Measurements from ENCODE around the gene LEMD1. TPM values are rescaled to one million over a fixed set of nuclear protein-coding genes. Genes with fewer than 3 reads are reported as not detected.
A peak's percentile ranks its signal among the peaks of the same experiment; 100 is the strongest.

LEMD1 gene, protein sequence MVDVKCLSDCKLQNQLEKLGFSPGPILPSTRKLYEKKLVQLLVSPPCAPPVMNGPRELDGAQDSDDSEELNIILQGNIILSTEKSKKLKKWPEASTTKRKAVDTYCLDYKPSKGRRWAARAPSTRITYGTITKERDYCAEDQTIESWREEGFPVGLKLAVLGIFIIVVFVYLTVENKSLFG
- total RNA-seq = not detected

DNA sequence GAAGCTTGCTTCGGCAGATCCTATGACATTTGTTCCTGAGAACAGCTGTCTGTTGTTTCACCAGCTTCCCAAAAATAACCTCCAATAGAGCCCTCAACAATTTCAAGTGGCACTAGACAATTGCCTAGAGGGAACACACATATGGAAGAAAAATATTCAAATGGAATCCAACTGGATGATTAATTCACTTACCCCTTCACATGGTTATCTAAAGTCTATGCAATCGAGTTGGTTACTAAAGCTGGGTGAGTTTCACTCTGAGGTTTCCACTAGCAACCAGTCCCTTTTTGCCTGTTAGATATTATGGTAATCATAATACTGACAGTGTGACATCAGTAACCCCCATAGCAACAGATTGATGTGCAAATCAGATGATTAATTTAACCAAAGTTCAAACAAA lies at the start of gene LEMD1:
Gene LEMD1 (minus strand): TSS at position 259 of the 400 bp plus-strand sequence. CDS start 1,520 bp downstream, outside the sequence.
- DNase-seq = peak; percentile 69

DNA sequence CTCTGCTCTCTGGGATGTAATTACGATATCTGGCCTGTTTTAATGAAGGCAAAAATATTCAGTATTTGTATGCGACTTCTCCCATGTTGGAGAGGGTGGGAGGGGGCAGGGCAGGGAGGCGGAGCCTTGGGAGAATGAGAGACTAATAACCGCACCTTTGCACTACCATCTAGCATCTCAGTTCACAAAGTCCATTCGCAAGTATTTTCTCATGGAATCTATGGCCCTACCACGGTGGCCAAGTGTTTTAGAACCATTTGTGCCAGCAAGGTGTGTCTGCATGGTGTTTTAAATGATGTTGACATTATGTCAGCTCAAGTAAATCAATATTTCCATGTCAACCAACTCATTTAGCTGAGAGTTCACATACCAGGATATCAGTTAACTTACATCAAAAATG lies 48.3 kb upstream of the LEMD1 start:
- no peak for DNase-seq

DNA sequence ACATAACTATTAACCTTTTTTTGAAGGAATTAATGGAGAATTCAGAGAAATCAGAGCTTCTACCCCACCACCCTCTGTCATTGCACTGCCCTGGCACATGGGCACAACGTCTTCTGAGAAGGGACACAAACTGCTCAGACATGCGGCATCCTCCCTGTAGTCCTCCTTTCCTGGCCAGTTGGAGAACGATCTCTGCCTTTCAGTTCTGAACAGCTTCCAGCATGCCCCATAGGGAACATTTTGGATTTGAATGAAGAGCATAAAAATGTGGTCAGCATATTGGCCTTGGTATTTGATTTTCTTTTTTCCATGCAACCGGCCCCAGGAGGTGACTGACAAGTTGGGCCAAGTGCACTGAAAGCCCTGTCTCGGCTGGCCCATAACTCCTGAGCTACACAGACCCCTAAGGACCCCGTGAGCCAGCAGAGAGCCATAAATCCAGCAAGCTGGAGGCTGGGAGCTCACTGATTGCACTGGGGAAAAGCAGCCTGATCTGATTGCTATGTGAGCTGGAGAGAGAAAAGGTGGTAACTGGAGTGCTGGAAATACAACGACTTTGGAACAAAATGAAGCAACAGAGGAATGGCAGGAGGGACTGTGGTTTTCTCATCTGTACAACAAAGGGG lies 44.9 kb upstream of the LEMD1 start:
- DNase-seq = no peak

DNA sequence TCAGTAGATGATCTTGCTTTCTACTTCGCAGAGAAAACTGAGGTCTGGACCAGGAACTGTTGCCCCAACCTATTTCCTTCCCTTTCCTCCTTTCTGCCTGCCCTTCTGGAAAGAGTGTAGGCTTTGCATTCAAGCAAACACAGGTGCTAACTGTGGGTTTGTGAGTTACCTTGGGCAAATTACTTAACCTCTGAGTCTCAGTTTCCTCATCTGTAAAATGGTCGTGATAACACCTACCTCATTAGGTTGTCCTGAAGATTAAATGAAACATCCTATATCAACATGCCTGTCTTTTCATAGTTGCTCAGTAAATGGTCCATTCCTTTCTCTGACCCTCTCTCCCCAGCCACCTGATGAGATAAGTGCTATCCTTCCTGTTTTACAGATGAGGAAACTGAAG lies 43.5 kb upstream of the LEMD1 start:
- DNase-seq = no peak

DNA sequence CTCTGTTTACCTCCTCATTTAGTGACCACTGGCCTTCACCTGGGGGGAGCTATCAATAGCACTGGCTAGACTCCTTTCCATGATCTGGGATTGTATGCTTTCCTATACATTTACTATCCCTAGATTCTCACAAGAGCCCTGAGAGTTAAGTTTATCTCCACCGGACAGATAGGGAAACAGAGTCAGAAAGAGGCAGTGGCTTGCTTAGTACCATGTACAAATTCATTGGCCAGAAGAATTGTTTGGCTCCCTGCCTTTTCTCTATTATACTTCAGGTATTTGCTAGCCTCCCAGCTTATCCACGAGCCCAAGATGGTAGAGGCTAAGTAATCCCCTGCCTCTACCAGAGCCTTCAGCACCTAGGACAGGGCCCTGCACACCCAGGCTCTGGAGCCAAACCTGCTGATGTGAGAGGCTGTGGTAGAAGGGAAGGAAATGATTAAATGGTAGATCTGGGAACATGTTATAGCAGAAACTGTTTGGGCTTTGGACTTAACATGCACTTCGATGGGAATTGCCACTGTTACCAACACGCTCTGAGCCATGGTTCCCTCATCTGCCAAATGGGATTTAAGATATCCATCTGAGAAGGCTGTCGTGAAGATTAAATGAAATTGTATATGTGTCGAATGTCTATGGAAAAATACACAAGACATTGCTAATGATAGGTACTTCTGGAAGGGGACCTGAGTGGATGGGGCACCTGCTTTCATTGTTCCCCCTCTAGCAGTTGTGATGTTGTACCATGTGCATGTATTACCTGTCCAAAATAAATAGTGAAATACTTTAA lies 37.1 kb upstream of the LEMD1 start:
- peak; percentile 82 for DNase-seq

DNA sequence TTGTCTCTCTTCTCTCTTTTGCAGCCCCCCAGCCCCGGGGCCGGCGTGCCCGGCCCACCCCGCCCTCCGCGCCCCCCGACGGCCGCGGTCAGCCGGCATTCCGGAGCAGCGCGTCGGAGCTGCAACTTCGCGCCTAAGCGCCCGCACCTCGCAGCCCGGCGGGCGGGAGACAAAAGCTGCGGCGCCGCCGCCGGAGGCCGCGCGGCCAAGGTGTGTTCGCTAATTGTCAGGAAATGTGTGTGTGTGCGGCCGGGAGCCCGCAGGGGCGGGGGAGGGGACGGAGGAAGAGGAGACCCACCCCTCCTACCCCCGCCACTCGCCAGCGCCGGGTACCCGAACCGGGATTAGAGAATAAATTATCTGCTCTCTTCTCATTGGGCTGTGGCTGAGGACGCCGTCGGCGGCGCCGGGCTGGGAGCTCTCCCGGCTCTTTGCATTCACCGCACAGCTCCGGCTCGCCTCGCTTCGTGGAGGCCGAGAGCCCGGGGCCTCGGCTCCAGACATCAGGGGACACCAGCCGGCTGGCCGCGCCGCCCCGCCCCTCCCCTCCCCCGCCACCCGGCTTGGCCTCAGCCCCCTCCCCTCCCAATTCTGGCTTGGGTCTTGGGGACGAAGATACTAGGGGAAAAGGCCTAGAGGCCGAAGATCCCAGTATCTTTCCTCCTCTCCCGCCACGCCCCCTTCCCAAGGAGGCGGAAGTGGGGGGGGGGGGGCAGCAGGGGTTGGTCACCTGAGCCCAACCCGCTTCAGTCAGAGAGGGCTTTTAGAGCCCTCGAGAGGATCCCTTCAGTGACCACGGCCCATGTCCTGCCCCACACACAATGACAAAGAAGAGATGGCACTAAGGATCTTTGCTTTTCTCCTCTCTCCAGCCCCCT lies 35.3 kb upstream of the LEMD1 start:
- DNase-seq = no peak

DNA sequence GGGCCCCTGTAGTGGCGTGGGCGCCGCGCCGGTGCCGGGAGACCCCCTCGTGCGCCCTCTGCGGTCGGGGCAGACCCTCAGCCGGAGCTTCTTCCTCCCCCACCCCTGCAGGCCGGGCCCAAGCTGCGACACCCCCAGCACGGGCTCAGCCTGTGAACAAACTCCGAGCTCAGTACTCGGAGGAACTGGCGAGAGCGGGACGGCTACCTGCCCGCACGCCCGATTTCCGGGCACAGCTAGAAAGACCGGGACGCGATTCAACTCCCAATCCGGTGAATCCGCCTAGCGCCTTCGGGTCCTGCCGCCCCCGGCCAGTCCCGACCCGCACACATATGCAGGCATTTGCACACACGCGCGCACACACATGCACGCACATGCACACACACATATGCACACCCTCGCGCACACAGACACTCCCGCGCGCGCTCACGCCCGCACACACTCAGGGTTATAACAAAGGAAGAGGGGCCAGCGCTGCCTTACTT lies 34.6 kb upstream of the LEMD1 start:
- DNase-seq = no peak

DNA sequence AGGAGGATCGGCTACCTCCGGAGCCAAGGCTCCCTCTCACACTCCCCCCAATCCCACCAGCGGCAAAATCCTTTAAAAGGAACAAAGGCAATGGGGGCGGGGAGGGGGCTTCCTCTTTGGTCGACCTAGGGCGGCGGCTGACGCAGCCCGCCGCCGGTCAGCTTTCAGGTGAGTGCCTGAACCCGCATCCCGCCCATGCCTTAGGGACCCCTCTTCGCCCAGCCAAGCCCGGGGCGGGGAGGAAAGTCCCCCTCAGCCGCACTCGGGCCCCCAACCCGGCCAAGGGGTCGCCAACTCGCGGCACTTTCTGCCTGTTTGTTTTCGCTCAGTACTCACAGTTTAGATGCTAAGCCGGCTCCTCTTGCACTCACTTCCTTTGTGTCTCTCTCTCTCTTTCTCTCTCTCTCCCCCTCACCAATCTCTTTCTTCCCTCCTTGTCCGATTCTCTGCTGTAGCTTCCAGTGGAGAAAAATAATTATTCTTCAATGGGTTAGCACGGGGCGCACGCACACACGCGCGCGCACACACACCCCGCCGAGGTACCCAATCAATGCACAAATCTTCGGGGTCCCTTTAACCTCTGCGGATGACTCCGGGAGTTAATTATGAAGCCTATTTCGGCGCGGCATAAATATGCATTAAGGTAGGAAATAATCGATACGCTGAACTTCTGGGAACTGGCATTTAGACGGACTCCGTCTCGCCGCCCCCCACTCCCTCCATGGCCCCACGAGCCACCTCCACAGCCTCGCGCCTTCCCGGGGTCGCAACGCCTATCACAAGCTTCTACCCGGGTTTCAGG lies 33.9 kb upstream of the LEMD1 start, which contains the start of gene BLACAT1:
Gene BLACAT1 (minus strand): TSS at position 465 of the 802 bp plus-strand sequence.
- DNase-seq = no peak

DNA sequence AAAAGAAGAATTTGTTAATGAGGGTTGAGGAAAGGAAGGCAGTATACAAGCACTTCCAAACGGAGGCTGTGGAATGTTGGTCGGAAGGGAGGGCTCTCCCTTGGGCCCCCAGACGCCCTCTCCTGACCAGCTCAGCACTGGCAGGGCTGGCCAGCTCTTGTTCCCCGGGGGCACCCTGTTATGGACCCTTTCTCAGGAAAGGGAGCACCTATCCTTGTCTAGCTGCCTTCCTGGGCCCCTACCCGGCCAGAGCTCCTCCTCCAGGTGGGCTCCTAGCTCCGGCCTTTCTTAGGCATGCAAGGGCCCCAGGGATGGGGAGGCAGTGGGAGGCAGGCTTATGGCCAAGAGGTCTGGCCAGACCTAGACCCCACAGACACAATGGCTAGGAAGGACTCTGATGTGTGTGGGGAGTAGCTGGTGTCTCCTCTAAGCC lies 33.1 kb upstream of the LEMD1 start:
- no peak for DNase-seq

DNA sequence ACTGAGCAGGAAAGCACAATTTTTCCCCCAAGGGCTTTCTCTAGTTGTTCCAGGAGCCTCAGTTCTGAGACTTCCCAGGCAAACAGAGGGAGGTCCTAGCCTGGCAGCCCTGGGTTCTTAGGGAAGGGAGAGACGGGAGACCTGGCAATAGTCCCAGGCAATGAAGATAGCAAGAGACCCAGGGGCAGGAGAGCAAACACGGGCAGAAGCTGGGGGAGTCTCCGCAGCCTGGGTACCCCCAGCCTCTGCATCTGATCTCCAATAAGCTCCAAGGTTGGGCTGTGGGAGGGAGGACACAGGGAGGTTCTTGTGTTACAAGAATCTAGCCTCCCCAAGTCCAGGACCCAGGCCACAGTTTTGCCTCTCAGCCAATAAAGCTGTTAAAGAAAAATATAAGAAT lies 31.6 kb upstream of the LEMD1 start:
- no peak for DNase-seq

DNA sequence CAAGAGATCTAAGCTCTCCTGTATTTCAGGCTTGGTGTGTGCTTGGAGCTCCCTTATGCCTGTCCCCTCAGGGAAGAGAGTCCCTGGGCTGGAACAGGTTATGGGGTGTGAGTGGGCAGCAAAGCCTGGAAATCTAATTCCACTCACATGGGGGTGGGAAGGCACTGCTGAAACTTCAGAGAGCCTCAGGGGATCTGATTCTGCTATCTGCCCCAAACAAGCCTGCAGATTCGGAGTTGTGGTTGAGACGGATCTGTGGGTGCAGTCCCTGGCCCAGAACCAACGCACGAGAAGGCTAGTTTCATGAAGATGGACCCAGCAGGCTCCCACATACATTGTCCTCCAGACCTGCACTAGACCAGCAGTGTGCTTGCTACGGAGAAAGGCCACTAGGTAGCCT lies 31.1 kb upstream of the LEMD1 start:
- DNase-seq = no peak

DNA sequence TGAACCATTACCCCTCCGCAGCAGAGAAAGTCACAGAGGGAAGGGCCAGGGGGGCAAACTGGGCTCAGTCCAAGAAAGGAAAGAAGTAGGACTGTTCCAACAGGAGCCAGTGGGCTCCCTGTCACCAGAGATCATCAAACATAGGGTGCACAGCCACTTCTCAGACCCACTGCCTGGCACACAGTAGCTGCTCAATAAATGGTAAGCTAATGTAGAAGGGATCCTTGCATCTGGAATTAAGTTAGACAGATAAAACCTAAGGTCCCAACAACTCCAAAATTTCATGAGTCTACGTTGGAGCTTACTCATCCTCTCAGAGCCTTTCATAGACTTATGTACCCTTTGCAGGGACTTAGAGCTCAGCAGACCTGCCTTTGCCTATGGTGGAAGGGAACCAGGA lies 30.5 kb upstream of the LEMD1 start:
- no peak for DNase-seq

DNA sequence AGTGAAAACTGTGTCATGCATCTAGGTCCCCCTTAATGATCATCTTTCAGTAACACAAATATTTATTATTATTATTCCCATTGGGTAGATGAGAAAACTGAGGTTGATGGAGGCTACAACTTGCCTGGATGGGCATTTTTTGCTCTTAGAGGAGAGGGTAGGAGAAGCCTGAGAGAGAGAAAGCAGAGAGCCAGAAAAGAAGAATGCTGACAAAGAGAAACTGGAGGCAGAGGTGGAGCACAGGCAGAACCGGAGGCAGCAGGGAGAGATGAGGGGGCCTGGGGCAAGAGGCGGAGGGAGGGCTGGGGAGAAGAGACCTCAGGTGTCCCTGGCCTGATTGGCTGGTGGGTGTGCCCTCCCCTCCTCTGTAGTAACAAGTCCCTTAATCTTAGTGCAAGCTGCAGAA lies 29.9 kb upstream of the LEMD1 start:
- DNase-seq = no peak

DNA sequence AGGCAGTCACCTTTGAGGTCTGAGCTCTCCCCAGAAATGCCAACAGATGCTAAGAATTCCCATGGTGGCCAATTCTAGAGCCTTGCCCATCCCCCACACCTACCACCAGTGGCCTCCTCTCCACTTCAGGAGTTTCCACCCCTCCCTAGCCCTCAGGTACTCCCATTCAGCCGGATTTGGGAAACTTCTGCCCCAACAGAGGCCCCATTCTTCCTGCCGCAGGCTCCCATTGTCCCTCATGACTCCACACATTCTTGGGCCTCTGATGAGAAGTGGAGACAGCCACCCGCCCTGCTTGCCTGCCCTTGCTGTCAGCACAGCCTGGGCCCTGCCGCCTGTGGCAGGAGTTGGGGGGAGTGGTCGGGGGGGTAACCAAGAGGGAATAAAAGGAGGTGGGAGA lies 29.3 kb upstream of the LEMD1 start:
- DNase-seq = no peak

DNA sequence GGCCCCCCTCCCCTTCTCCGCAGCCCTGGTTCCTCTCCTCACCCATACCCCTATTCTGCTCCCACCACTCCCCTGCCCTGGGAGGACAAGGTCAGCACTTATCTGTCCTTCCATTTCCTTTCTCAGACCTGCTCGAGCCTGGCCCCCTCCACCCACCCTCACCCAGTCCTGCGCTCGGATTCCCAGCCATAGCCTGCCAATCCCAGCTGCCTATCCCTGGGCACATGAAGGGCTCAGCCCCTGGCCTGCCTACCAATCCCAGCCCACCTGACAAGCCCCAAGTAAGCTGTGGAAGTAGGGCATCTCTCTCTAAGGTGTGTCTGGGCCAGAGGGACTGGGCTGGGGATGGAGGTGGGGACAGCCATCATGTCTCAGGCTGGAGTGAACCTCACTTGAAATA lies 28.6 kb upstream of the LEMD1 start:
- DNase-seq = no peak

DNA sequence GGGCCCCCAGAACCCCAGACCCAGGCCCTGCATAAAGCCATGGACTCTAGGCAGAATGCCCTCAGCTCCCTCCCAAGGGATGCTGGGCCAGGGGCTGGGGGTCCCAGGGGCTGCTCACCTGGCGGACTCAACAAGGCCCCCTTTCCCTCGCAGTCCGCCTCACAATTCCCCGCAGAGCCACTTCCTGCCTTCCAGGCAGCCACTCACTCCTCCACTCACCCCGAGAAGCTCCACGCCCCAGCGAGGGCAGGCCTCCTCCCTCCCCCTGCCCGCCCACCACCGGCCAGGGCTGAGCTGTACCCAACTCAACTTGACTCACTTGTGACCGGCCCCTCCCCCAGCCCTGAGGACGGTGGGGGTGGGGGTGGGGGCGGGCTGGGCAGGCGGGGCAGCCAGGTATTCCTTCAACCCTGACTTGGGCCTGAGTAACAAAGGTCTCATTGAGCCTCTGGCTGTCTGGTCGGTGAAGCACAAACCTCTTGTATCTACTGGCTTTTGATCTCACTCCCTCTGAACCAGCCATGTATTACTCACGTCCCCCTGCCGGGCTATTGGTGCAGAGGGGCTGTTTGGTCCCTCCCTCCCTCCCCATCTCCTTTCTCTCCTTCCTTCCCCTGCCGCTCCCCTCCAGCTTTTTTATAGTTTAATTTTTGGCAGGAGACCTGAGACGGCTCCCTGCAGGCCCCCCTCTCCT lies 28.0 kb upstream of the LEMD1 start:
- DNase-seq = peak; percentile 47

DNA sequence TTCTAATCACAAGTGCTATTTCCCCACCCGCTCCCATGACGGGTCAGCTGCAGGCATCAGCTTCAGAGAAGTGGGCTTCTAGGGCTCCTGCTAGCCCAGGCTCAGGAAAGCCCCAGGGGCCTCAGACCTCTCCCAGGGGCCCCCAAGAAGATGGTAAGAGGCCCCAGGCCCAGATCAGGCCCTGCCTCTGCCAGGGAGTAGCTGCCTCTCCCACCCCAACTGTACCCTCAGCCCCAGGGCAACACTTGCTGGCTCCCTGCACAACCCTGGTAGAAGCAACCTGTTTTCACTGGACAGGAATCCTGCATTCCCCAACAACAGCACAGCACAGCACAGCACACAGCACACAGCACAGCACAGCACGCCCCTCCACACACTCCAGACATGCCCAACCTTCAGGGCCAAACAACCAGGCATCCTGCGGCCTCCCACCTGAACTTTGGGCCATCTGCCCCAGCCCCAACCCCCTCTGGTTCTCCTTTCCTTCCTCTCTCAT lies 27.4 kb upstream of the LEMD1 start:
- DNase-seq = no peak

DNA sequence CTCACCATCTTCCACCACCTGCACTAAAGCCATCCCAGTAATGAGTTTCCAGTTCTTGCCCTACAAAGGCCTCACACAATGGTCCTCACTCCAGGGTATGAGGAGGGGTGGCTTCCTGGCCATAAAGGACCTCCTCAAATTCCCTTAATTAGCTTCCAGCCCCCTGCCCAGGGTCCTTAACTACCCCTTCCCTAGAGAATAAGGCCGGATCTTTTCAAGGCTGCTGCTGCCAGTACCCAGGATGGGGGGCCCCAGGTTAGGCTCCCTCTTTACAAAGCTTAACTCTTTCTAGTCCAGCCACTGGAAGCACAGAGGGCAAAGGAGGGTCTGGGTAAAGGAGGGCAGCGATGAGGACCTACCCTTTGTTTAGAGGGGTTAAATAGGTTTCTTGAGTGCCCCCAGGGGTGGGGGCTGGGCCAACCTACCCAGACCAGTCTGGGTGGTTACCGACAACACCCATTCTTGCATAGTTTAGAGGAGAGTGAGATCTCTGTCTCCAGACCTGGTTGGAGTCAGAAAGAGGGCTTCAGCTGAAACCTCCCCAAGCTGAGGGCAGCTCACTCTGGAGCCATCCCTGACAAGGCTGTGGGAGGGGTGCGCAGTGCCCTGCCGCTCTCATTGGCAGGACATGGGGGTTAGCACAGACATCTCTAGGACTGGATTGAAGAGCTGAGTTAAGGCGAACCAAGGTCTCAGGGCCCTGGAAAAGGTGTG lies 26.8 kb upstream of the LEMD1 start:
- no peak for DNase-seq

DNA sequence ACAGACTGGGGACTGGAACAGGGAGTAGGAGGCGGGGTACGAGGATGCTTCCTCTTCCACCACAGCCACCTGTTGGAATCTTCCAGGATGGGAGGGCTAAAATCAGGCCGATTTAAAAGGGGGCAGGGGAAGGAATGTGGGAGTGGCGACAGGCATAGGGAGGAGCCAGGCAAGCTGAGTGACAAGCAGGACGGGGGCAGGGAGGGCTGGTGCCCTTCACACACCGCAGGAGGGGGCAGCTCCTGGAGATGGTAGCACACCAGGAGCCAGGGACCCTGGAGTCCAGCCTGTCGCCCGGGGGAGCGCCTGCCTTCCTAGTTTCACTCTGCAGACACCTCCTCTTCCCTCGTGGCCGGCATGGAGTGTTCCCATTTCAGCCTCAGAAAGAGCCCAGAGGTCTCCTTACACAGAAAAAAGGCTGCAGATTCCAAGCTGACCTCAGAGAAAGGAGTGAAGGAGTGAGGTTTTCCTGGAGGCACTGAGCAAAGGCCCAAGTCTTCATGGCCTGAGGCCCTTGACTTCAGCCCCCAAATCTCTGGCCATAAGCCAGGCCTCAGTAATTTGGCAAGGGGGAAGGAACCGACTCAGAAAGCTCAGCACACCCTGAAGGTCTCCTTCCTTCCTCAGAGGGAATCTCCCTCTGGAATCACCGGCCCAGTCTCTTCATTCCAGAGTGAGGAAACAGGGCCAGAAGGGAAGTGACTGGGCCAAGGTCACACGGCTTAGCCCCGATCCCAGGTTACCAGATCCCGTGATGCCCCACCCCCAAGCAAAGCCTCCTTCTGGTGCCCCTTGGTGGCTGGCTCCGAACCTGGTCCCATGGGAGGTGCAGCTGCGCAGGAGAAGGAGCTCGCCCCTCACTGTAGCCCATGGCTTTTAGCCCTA lies 25.8 kb upstream of the LEMD1 start:
- DNase-seq = no peak

Data from tongue (tissue), 2 donors.